GM12892 (cell line): Measurements from ENCODE around the gene LHX3.

Source experiments
- POLR2A ChIP-seq: IDR thresholded peaks from 2 replicates; pipeline ENCODE4 v1.6.1; 2011; ENCODE audit warnings: low read depth, low read length, control low read depth
- POLR2AphosphoS5 ChIP-seq: IDR thresholded peaks from 2 replicates; pipeline ENCODE4 v1.6.1; 2011; ENCODE audit warnings: low read depth, low read length, control low read depth

GRCh38 chr9:136182420-136182787 is 22.5 kb downstream of the LHX3 start:
- TF ChIP-seq POLR2AphosphoS5 (no peak), POLR2A (no peak)
